OCI-LY3 (cell line): Measurements from ENCODE around the gene RING1.

Experiments
- CTCF ChIP-seq: fragments of 200-600, 300-600 bp; sonication (generic); IDR thresholded peaks from 2 replicates; pipeline ENCODE4 v1.5.1; 2014; ENCODE audit warnings: antibody characterized with exemption, low read length, low read depth
- EZH2phosphoT487 ChIP-seq: fragments of 200-600 bp; shearing (Covaris generic); IDR thresholded peaks from 2 replicates; pipeline ENCODE4 v1.6.1; 2018; ENCODE audit warnings: antibody characterized with exemption, mixed run types, low read depth

- TF ChIP-seq CTCF (no peak), EZH2phosphoT487 (no peak)
Measured at GRCh38 chr6:33183071-33183683, 25.1 kb upstream of the RING1 start.
